SW 1271 (cell line): Measurements from ENCODE around the gene DLG4.
"Not testable (repeated sequence)": the region's sequence is repeated elsewhere in the genome, so short reads cannot be mapped to it uniquely, and the experiment has no call there.

Experiments used
- DNase-seq, 2 experiments: peaks; one replicate each; lab custom pipeline; 2025; lab: John Stamatoyannopoulos, UW

DLG4 gene

GRCh38 chr17:7249214-7249613, 29.6 kb upstream of the DLG4 start:
- no peak for DNase-seq

GRCh38 chr17:7248796-7249195, 29.2 kb upstream of the DLG4 start:
- DNase-seq = no peak

DNA sequence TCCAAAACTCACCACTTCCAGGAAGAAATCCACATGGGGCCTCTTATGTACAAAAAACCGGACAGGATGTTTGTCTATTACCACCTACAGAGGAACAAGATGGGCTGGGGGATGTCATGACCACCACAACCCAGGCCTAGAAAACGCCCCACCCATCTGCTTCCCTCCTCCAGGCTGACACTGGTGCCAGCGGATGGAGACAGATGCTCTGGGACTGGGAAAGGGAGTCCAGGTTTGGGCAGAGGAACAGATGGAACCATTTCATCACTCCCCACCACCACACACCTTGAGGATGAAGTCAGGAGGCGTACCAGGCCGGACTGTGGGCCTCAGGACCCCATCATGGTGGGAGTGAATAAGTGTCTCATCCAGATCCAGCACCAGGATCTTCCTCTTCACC, 27.1 kb upstream of the DLG4 start:
- DNase-seq = no peak

- not testable (repeated sequence) for DNase-seq
Measured at GRCh38 chr17:7243838-7244237, 24.2 kb upstream of the DLG4 start.

DNA sequence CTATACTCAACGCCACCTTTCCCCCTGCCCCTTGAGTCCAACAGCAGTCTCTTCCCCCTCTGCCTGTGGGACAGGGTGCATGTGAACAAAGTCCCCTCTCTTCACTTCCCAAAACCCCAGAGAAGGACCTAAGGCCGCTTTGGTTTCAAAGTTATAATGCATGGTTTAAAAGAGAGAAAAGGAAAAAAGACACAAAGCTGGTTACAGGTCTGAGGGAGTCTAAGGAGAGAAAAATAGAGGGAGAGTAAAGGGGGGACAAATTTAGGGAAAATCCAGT, 23.8 kb upstream of the DLG4 start:
- no peak for DNase-seq

- peak; percentile 74 to 94 for DNase-seq
Measured at GRCh38 chr17:7242717-7243452, 23.2 kb upstream of the DLG4 start.

GRCh38 chr17:7241783-7242716, 22.4 kb upstream of the DLG4 start, which contains the start of gene GABARAP:
Gene GABARAP (minus strand): TSS chr17:7242449. CDS start chr17:7242330, 119 bp downstream.
- peak; percentile 67 to 89 for DNase-seq

DNA sequence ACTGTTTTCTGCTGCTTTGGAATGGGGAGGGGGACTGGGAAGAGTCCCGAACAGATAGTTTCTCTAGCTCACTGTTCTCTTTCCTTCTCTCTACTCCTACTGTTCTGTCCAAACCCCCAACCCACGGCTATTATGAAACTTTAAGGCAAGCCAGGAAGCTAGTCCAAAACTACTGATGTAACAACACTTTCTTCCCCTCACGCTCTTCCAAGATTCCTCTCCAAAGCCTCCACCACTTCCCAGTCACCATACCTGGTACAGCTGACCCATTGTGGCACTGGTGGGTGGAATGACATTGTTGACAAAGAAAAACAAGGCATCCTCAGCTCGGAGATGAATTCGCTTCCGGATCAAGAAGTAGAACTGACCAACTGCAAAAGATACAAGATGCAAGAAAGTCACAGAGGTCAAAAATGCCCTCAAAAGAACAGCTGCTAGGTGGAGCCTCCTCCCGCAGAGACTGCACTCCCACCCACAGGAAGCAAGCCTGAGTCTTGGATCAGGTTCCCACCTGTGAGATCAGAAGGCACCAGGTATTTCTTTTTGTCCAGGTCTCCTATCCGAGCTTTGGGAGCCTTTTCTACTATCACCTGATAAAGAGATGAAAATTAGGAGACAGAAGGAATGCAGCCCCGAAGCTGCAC, 21.6 kb upstream of the DLG4 start:
- no peak for DNase-seq

- no peak for DNase-seq
Measured at GRCh38 chr17:7240375-7240774, 20.7 kb upstream of the DLG4 start.

- peak; percentile 97 to 99 for DNase-seq
Measured at GRCh38 chr17:7239091-7240027, 19.7 kb upstream of the DLG4 start, which contains the start of gene PHF23. Gene PHF23 (minus strand): TSS chr17:7239457. CDS start chr17:7239279, 178 bp downstream.

DNA sequence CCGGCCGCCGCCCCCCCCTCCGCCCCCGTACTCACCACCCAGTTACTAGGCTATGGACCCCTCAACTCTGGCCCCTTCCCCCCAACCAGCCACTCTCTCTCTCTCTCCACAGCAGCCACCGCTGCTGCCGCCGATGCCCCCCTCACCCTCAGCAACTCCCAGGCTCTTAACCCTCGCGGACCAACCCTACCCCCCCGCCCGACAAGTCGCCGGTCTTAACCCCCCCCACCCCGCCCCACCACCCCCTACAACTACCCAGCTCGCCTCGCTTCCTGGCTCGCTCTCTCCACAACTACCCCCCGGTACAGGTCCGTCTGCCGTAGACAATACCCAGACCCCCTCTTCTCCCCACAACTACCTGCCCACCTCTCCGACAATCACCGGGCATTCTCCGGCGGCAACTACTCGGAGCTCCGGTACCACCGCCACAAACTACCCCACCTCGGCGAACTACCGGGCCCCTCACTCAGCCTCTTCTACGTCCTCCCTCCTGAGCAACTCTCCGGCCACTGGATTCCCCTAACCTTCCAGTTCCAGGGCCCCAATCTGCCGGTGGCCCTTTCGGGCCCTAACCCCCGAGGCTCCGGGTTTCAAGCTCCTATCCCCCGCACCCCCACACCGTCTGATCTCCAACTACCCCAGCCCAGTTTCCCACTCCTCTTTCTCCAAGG, 18.9 kb upstream of the DLG4 start:
- no peak for DNase-seq

GRCh38 chr17:7237761-7238419, 18.3 kb upstream of the DLG4 start:
- peak; percentile 25 to 54 for DNase-seq

GRCh38 chr17:7237266-7237760, 17.7 kb upstream of the DLG4 start:
- DNase-seq = no peak

DNA sequence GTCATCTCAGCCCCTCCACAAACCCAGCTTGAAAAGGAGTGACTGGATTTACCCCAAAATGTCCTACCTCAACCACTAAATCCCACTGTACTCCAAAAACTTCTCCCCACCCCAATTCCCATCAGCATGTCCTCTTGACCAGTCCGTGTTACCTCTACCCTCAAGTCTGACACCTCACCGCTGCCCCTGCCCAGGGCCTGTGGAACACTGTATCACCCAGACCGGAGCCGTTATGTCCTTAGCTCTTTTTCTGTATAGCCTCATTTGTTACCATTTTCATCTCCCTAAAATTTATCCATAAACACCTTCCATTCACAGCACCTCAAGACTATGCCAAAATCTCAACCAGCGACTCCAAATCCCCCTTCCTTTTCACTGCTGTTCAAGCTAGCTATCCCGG, 17.2 kb upstream of the DLG4 start:
- no peak for DNase-seq

DNA sequence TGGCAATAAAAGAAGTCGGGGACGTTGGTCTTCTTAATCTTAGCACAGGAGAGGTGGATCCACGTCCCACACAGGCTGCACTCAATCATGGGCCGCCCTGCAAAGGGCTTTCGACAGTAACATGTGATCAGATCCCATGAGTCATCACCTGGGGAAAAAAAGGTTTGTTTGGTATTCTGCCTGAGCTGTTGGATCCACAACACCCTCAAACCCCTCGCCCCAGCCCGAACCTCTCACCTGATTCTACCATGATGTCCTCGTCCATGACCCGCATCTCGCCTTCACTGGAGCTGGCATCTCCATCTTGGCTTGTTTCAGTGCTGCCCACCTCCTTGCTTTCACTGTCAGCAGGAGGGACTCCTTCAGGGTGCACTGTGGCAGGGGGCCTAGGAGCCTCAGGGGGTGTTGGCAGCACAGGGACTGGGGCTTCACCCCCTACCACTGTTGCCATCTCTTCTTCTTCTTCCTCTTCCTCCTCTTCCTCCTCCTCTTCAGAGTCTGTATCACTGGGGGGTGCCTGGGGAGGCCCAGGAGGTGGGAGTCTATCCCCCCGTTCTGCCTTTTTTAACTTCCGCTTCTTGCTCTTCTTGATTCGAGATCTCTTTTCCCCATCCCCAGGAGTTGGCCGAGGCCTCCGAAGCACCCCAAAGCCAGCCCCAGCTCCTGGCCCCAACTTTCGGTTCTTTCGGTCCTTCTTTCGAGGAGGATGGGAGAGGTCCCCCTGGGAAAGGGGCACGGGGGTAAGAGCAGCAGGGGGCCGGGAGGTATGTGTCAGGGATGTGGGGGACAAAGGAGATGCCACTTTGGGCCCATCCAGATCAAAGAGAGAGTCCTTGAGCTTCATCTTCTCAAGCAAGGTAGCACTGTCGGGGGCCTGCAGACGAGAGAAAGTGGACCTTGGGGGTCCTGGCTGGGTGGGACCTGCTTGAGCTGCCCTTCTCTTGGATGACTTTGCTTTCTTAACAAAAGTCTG, 16.3 kb upstream of the DLG4 start:
- DNase-seq = no peak

DNA sequence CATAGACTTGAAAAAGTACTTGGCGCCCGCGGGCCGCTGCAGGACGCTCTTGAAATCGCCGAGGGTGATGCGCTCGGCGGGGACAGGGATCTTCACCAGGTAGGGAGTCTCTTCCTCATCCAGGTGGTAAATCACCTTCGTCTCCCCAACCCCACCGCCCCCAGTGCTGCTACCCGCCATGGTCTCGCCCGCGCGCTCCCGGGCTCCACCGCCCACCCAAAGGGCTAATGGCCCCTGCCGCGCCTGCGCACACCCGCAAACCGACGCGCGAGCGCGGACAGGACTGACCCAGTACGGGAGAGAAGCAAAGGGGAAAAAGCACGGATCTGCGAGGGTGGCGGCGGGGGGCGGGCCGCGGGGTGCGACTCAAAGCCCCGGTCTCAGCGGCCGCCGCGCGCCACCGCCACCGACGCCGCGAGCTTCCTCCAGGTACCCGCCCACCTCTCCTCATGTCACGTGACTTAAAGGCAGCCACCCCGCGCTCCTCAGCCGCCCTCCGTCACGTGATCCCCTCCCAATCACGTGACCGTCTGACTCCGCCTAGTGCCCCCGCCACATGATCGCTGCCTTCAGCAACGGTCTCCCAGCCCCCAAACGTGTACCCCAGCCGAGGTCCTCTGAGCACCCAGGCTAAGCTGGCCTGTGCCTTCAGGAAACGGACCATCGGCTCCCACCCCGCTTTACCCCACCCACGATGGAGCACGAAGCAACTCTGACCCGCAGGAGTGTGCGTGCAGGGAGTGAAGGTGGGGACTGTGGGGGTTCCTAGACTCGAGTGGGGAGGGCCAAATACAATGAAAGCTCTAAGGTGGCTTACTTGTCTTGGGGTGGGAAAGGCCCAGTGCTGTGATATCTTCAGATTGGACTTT, 14.7 kb upstream of the DLG4 start, which contains the start of gene DVL2:
Gene DVL2, minus strand, starts transcription at position 435 of the 869 bp plus-strand sequence. Its CDS starts 255 bp downstream, at position 180.
- peak; percentile 87 to 92 for DNase-seq

DNA sequence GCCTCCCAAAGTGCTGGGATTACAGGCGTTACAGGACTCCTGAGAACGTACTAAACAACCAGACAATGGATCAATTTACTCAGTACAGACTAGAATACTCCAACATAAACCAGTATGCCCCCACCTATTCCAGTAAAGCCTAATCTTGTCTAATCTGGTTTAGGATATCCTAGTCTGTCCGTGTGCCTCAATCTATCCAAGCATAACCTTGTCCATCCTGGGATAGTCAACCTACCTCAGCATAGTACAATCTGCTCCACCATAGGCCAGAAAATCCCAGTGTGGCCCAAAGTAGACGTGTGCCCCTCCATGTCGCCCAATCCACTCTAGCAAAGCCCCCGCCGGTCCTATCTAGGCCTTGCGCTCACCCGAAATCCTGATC, 14.1 kb upstream of the DLG4 start:
- peak in 1 of 2 experiments; percentile 60 for DNase-seq

DNA sequence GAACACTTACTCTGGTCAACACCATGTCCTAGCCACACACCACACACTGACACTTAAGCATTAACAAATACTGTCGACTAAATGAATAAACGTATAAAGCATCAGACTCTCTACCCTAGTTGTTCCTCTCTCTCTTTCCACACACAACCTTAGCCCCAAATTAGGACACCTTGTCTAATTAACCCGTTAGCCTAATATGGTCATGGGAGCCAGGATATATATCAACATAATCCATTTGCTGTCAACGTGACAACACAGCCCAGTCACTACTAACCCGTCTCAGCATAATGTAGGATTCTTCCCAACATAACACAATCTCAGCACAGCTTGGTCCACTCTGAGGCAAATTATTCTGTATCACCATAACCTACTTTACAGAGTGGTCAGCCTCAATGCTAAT, 12.5 kb upstream of the DLG4 start:
- DNase-seq = no peak
